ENCODE measurements around the gene CNKSR3. TPM values are rescaled to one million over a fixed set of nuclear protein-coding genes. Genes with fewer than 3 reads are reported as not detected.

The CNKSR3 gene
- total and polyA plus RNA-seq, 4 donors = 4.9 to 17.0 (median 8.8) TPM

GRCh38 chr6:154356113-154356512, 154.4 kb downstream of the CNKSR3 start:
- Histone ChIP-seq H3K27ac (ENCODE audit: low read depth, low read length) (no peak overlapping the region), H3K4me1 (ENCODE audit: control insufficient read depth, insufficient read depth, low read length) (peaks cover 10% of the 10 kb centered on the region), H3K36me3 (ENCODE audit: control insufficient read depth, insufficient read depth, low read length) (no peaks in the 10 kb centered on the region), H3K27me3 (ENCODE audit: control insufficient read depth, insufficient read depth, low read length) (no peaks in the 10 kb centered on the region), H3K9me3 (ENCODE audit: control insufficient read depth, insufficient read depth, low read length) (no peaks in the 10 kb centered on the region), H3K4me3 (ENCODE audit: low read depth, low read length) (no peak overlapping the region)
- DNase-seq (ENCODE audit: low read depth in 4 of 6, low spot score in 6 of 6) = no peak
- 68% methylated on average over 2 of the region's 2 CpGs for WGBS (ENCODE audit: insufficient coverage)

DNA sequence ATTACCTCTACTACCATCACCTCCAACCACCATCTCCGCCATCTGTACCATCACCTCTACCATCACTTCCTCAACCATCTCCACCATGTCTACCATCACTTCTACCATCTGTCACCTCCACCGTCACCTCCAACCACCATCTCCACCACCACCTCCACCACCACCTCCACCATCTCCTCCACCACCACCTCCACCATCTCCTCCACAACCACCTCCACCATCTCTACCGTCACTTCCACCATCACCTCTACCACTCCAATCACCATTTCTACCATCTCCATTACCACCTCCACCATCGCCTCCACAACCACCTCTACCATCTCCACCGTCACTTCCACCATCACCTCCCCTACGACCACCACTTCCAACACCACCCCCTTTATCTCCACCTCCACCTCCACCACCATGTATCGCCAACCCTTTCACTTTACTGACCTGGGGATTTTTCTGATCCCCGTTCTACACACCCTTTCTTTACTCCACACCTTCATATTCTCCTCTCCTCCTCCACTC, 156.2 kb downstream of the CNKSR3 start:
- peaks cover 6% of the 10 kb centered on the region for H3K4me1 ChIP-seq (ENCODE audit: control insufficient read depth, insufficient read depth, low read length)
- H3K4me3 ChIP-seq (ENCODE audit: low read depth, low read length) = no peak overlapping the region

GRCh38 chr6:154353626-154354025, 156.9 kb downstream of the CNKSR3 start:
- H3K4me3 ChIP-seq (ENCODE audit: low read depth, low read length) = no peak overlapping the region
- no peaks in the 10 kb centered on the region for H3K4me1 ChIP-seq (ENCODE audit: control insufficient read depth, insufficient read depth, low read length)
- H3K9me3 ChIP-seq (ENCODE audit: control insufficient read depth, insufficient read depth, low read length) = no peaks in the 10 kb centered on the region
- no peaks in the 10 kb centered on the region for H3K27me3 ChIP-seq (ENCODE audit: control insufficient read depth, insufficient read depth, low read length)
- no peaks in the 10 kb centered on the region for H3K36me3 ChIP-seq (ENCODE audit: control insufficient read depth, insufficient read depth, low read length)
- no peak overlapping the region for H3K27ac ChIP-seq (ENCODE audit: low read depth, low read length)
- no CpG with 5 or more reads among the region's 1 CpG for WGBS (ENCODE audit: insufficient coverage)
- DNase-seq (ENCODE audit: low read depth in 4 of 6, low spot score in 6 of 6) = no peak

More for the DNA sequence above, 156.2 kb downstream of the CNKSR3 start:
- no peaks in the 10 kb centered on the region for H3K27me3 ChIP-seq (ENCODE audit: control insufficient read depth, insufficient read depth, low read length)
- no peaks in the 10 kb centered on the region for H3K9me3 ChIP-seq (ENCODE audit: control insufficient read depth, insufficient read depth, low read length)
- WGBS (ENCODE audit: insufficient coverage) = 92% methylated on average over 8 of the region's 8 CpGs
- no peak for DNase-seq (ENCODE audit: low read depth in 4 of 6, low spot score in 6 of 6)
- H3K36me3 ChIP-seq (ENCODE audit: control insufficient read depth, insufficient read depth, low read length) = no peaks in the 10 kb centered on the region
- H3K27ac ChIP-seq (ENCODE audit: low read depth, low read length) = no peak overlapping the region

DNA sequence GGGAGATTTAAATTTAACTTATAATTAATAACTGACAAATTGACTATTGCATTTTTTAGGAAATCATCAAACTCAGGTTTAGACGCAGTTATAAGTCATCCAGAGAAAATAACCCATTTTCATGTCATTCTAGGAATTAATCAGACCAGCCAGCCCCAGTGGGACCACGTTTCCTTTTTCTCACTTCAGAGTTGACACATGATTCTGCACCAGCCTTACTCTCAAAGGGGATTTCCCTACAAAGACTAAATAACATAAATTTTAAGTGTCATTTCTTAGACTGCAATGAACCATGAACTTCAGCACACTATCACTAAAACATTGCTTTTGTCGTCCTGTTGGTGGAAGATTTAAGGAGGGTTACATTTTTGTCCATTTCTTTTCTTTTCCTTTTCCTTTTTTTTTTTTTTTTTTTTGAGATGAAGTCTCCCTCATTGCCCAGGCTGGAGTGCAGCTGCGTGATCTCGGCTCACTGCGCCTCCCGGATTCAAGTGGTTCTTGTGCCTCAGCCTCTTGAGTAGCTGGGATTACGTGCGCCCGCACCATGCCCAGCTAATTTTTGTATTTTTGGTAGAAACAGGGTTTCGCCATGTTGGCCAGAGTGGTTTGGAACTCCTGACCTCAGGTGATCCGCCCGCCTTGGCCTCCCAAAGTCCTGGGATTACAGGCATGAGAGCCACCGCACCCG, 157.4 kb downstream of the CNKSR3 start:
- Histone ChIP-seq H3K9me3 (ENCODE audit: control insufficient read depth, insufficient read depth, low read length) (no peaks in the 10 kb centered on the region), H3K27me3 (ENCODE audit: control insufficient read depth, insufficient read depth, low read length) (no peaks in the 10 kb centered on the region), H3K36me3 (ENCODE audit: control insufficient read depth, insufficient read depth, low read length) (no peaks in the 10 kb centered on the region), H3K27ac (ENCODE audit: low read depth, low read length) (no peak overlapping the region), H3K4me1 (ENCODE audit: control insufficient read depth, insufficient read depth, low read length) (no peaks in the 10 kb centered on the region), H3K4me3 (ENCODE audit: low read depth, low read length) (no peak overlapping the region)
- 93% methylated on average over 8 of the region's 15 CpGs for WGBS (ENCODE audit: insufficient coverage)
- no peak for DNase-seq (ENCODE audit: low read depth in 4 of 6, low spot score in 6 of 6)

DNA sequence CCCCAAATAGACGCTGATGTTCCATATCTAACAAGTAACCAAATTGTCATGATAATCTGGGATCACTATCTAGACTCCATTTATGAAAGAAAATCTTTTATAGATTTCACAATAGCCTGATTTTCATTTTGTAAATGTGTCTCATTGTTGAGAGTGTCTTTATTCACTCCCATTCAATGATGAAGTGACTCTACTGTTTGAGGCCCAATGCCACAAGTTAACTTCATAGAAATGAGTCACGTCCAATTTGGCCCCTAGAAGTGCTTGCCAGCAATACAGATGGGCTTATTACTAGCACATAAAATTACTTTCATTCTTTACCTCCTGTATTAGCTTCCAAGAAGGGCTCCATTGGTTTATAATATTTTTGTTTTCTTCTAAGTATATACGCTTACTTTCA, 160.2 kb downstream of the CNKSR3 start:
- no CpG with 5 or more reads among the region's 3 CpGs for WGBS (ENCODE audit: insufficient coverage)
- Histone ChIP-seq H3K4me3 (ENCODE audit: low read depth, low read length) (no peak overlapping the region), H3K27me3 (ENCODE audit: control insufficient read depth, insufficient read depth, low read length) (no peaks in the 10 kb centered on the region), H3K36me3 (ENCODE audit: control insufficient read depth, insufficient read depth, low read length) (no peaks in the 10 kb centered on the region), H3K4me1 (ENCODE audit: control insufficient read depth, insufficient read depth, low read length) (no peaks in the 10 kb centered on the region), H3K9me3 (ENCODE audit: control insufficient read depth, insufficient read depth, low read length) (no peaks in the 10 kb centered on the region), H3K27ac (ENCODE audit: low read depth, low read length) (peak overlapping the region; percentile 70)
- no peak for DNase-seq (ENCODE audit: low read depth in 4 of 6, low spot score in 6 of 6)

DNA sequence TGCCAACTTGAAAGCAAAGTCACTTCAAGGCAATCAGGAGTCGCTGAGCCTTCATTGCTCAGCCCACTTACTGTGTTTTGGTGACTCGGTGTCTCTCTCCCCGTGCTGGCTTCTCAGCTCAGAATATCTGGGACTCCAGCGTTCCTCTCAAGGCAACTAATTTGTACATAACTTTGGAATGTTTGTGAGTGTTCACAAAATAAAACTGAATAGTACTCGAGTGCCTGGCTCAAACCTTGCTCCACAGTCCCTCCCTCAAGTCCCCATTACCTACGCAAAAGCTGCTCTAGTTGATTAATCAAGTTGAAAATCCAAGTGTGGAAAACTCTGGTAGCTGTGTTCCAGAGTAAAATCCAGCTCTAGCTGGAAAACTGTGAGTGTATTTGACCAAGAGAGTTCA, 162.5 kb downstream of the CNKSR3 start:
- H3K27me3 ChIP-seq (ENCODE audit: control insufficient read depth, insufficient read depth, low read length) = no peaks in the 10 kb centered on the region
- DNase-seq (ENCODE audit: low read depth in 4 of 6, low spot score in 6 of 6) = no peak
- WGBS (ENCODE audit: insufficient coverage) = 100% methylated on average over 3 of the region's 6 CpGs

DNA sequence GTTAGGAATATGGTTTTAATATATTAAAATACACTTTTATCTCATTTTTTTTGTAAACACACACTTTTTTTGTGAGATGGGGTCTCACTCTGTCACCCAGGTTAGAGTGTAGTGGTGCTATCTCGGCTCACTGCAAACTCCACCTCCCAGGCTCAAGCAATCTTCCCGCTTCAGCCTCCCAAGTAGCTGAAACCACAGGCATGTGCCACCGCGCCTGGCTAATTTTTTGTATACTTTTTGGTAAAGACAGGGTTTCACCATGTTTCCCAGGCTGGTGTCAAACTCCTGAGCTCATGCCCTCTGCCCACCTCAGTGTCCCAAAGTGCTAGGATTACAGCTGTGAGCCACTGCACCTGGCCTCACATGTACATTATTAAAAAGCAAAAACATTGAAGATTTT, 164.7 kb downstream of the CNKSR3 start:
- WGBS (ENCODE audit: insufficient coverage) = 80% methylated on average over 1 of the region's 4 CpGs

More for the DNA sequence above, 162.5 kb downstream of the CNKSR3 start:
- Histone ChIP-seq H3K27ac (ENCODE audit: low read depth, low read length) (no peak overlapping the region), H3K4me3 (ENCODE audit: low read depth, low read length) (no peak overlapping the region), H3K9me3 (ENCODE audit: control insufficient read depth, insufficient read depth, low read length) (no peaks in the 10 kb centered on the region), H3K36me3 (ENCODE audit: control insufficient read depth, insufficient read depth, low read length) (no peaks in the 10 kb centered on the region), H3K4me1 (ENCODE audit: control insufficient read depth, insufficient read depth, low read length) (peaks cover 4% of the 10 kb centered on the region)

GRCh38 chr6:154343473-154344308, 166.8 kb downstream of the CNKSR3 start:
- no peak overlapping the region for H3K4me3 ChIP-seq (ENCODE audit: low read depth, low read length)
- H3K27ac ChIP-seq (ENCODE audit: low read depth, low read length) = no peak overlapping the region
- no peaks in the 10 kb centered on the region for H3K36me3 ChIP-seq (ENCODE audit: control insufficient read depth, insufficient read depth, low read length)
- DNase-seq (ENCODE audit: low read depth in 4 of 6, low spot score in 6 of 6) = peak in 2 of 6 donors; percentile 59 to 82
- no peaks in the 10 kb centered on the region for H3K9me3 ChIP-seq (ENCODE audit: control insufficient read depth, insufficient read depth, low read length)
- 48% methylated on average over 15 of the region's 16 CpGs for WGBS (ENCODE audit: insufficient coverage)
- H3K4me1 ChIP-seq (ENCODE audit: control insufficient read depth, insufficient read depth, low read length) = peaks cover 4% of the 10 kb centered on the region
- no peaks in the 10 kb centered on the region for H3K27me3 ChIP-seq (ENCODE audit: control insufficient read depth, insufficient read depth, low read length)

More for the DNA sequence above, 164.7 kb downstream of the CNKSR3 start:
- H3K27ac ChIP-seq (ENCODE audit: low read depth, low read length) = no peak overlapping the region
- H3K4me3 ChIP-seq (ENCODE audit: low read depth, low read length) = no peak overlapping the region
- H3K4me1 ChIP-seq (ENCODE audit: control insufficient read depth, insufficient read depth, low read length) = peaks cover 4% of the 10 kb centered on the region
- H3K36me3 ChIP-seq (ENCODE audit: control insufficient read depth, insufficient read depth, low read length) = no peaks in the 10 kb centered on the region
- DNase-seq (ENCODE audit: low read depth in 4 of 6, low spot score in 6 of 6) = no peak
- H3K9me3 ChIP-seq (ENCODE audit: control insufficient read depth, insufficient read depth, low read length) = no peaks in the 10 kb centered on the region
- H3K27me3 ChIP-seq (ENCODE audit: control insufficient read depth, insufficient read depth, low read length) = no peaks in the 10 kb centered on the region

GRCh38 chr6:154341871-154342270, 168.6 kb downstream of the CNKSR3 start:
- H3K9me3 ChIP-seq (ENCODE audit: control insufficient read depth, insufficient read depth, low read length) = no peaks in the 10 kb centered on the region
- peaks cover 4% of the 10 kb centered on the region for H3K4me1 ChIP-seq (ENCODE audit: control insufficient read depth, insufficient read depth, low read length)
- H3K27ac ChIP-seq (ENCODE audit: low read depth, low read length) = no peak overlapping the region
- H3K27me3 ChIP-seq (ENCODE audit: control insufficient read depth, insufficient read depth, low read length) = no peaks in the 10 kb centered on the region
- peak in 1 of 6 donors; percentile 19 for DNase-seq (ENCODE audit: low read depth in 4 of 6, low spot score in 6 of 6)
- no peaks in the 10 kb centered on the region for H3K36me3 ChIP-seq (ENCODE audit: control insufficient read depth, insufficient read depth, low read length)
- no peak overlapping the region for H3K4me3 ChIP-seq (ENCODE audit: low read depth, low read length)
- 30% methylated on average over 3 of the region's 5 CpGs for WGBS (ENCODE audit: insufficient coverage)

Data from spinal cord (tissue), 10 donors.